ENCODE results near the gene DPF1.

The DPF1 gene

DNA sequence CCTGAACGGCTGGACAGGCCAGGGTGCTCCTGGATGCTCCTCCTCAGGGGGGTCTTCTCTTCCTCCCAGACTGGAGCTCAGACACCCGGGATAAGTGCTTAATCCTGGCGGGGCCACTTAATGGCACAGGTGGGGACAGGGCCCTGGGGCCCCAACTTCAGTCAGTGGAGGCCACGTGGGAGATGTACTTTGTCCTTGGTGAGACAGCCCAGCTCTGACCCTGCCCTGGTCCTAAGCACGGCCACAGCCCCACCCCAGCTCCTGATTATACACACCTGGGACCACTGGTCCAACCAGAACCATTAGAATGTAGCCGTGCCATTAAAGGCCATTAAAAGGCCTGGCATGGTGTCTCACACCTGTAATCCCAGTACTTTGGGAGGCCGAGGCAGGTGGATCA lies 24.4 kb upstream of the DPF1 start:
- no peak for ATAC-seq
- TF ChIP-seq OSR1 (CRISPR knock-in tag; IDR thresholded peaks at IDR 0.05), result no peak
- no peak for TF ChIP-seq TOX (CRISPR knock-in tag; IDR thresholded peaks at IDR 0.05; ENCODE audit: borderline replicate concordance)
- TF ChIP-seq, protein P1, sequence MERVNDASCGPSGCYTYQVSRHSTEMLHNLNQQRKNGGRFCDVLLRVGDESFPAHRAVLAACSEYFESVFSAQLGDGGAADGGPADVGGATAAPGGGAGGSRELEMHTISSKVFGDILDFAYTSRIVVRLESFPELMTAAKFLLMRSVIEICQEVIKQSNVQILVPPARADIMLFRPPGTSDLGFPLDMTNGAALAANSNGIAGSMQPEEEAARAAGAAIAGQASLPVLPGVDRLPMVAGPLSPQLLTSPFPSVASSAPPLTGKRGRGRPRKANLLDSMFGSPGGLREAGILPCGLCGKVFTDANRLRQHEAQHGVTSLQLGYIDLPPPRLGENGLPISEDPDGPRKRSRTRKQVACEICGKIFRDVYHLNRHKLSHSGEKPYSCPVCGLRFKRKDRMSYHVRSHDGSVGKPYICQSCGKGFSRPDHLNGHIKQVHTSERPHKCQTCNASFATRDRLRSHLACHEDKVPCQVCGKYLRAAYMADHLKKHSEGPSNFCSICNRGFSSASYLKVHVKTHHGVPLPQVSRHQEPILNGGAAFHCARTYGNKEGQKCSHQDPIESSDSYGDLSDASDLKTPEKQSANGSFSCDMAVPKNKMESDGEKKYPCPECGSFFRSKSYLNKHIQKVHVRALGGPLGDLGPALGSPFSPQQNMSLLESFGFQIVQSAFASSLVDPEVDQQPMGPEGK (CRISPR knock-in tag; IDR thresholded peaks at IDR 0.05; ENCODE audit: borderline replicate concordance), result no peak
- no peak for TF ChIP-seq ARNTL (CRISPR knock-in tag; IDR thresholded peaks at IDR 0.05; ENCODE audit: borderline replicate concordance, low read depth)
- no peak for TF ChIP-seq ZC3H10 (CRISPR knock-in tag; IDR thresholded peaks at IDR 0.05)
- TF ChIP-seq ZFP3 (CRISPR knock-in tag; IDR thresholded peaks at IDR 0.05), result no peak
- TF ChIP-seq CSDC2 (CRISPR knock-in tag; IDR thresholded peaks at IDR 0.05), result no peak
- no peak for TF ChIP-seq TCF4 (CRISPR knock-in tag; IDR thresholded peaks at IDR 0.05; ENCODE audit: borderline replicate concordance)
- TF ChIP-seq GLIS3 (CRISPR knock-in tag; IDR thresholded peaks at IDR 0.05), result no peak
- TF ChIP-seq SNAI2 (CRISPR knock-in tag; IDR thresholded peaks at IDR 0.05), result no peak
- no peak for TF ChIP-seq ZFP30 (CRISPR knock-in tag; IDR thresholded peaks at IDR 0.05)
- TF ChIP-seq BACH2 (CRISPR knock-in tag; IDR thresholded peaks at IDR 0.05; ENCODE audit: borderline replicate concordance), result no peak
- TF ChIP-seq, protein P2, sequence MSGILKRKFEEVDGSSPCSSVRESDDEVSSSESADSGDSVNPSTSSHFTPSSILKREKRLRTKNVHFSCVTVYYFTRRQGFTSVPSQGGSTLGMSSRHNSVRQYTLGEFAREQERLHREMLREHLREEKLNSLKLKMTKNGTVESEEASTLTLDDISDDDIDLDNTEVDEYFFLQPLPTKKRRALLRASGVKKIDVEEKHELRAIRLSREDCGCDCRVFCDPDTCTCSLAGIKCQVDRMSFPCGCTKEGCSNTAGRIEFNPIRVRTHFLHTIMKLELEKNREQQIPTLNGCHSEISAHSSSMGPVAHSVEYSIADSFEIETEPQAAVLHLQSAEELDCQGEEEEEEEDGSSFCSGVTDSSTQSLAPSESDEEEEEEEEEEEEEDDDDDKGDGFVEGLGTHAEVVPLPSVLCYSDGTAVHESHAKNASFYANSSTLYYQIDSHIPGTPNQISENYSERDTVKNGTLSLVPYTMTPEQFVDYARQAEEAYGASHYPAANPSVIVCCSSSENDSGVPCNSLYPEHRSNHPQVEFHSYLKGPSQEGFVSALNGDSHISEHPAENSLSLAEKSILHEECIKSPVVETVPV (CRISPR knock-in tag; IDR thresholded peaks at IDR 0.05), result no peak
- TF ChIP-seq, protein P3, sequence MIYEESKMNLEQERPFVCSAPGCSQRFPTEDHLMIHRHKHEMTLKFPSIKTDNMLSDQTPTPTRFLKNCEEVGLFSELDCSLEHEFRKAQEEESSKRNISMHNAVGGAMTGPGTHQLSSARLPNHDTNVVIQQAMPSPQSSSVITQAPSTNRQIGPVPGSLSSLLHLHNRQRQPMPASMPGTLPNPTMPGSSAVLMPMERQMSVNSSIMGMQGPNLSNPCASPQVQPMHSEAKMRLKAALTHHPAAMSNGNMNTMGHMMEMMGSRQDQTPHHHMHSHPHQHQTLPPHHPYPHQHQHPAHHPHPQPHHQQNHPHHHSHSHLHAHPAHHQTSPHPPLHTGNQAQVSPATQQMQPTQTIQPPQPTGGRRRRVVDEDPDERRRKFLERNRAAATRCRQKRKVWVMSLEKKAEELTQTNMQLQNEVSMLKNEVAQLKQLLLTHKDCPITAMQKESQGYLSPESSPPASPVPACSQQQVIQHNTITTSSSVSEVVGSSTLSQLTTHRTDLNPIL (CRISPR knock-in tag; IDR thresholded peaks at IDR 0.05; ENCODE audit: low read depth), result no peak
- no peak for TF ChIP-seq ZNF8 (CRISPR knock-in tag; IDR thresholded peaks at IDR 0.05)
- TF ChIP-seq, protein P4, sequence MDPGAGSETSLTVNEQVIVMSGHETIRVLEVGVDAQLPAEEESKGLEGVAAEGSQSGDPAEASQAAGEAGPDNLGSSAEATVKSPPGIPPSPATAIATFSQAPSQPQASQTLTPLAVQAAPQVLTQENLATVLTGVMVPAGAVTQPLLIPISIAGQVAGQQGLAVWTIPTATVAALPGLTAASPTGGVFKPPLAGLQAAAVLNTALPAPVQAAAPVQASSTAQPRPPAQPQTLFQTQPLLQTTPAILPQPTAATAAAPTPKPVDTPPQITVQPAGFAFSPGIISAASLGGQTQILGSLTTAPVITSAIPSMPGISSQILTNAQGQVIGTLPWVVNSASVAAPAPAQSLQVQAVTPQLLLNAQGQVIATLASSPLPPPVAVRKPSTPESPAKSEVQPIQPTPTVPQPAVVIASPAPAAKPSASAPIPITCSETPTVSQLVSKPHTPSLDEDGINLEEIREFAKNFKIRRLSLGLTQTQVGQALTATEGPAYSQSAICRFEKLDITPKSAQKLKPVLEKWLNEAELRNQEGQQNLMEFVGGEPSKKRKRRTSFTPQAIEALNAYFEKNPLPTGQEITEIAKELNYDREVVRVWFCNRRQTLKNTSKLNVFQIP (CRISPR knock-in tag; IDR thresholded peaks at IDR 0.05; ENCODE audit: borderline replicate concordance, low read depth), result no peak
- TF ChIP-seq RARB (CRISPR knock-in tag; IDR thresholded peaks at IDR 0.05), result no peak
- TF ChIP-seq ESRRG (CRISPR knock-in tag; IDR thresholded peaks at IDR 0.05), result no peak

GRCh38 chr19:38247734-38248268 lies 23.8 kb upstream of the DPF1 start:
- no peak for ATAC-seq
- no peak for TF ChIP-seq ZC3H10 (CRISPR knock-in tag; IDR thresholded peaks at IDR 0.05)
- TF ChIP-seq ESRRG (CRISPR knock-in tag; IDR thresholded peaks at IDR 0.05), result no peak
- TF ChIP-seq ZFP30 (CRISPR knock-in tag; IDR thresholded peaks at IDR 0.05), result no peak
- no peak for TF ChIP-seq RARB (CRISPR knock-in tag; IDR thresholded peaks at IDR 0.05)
- TF ChIP-seq PPARA (CRISPR knock-in tag; IDR thresholded peaks at IDR 0.05; ENCODE audit: borderline replicate concordance), result no peak

DNA sequence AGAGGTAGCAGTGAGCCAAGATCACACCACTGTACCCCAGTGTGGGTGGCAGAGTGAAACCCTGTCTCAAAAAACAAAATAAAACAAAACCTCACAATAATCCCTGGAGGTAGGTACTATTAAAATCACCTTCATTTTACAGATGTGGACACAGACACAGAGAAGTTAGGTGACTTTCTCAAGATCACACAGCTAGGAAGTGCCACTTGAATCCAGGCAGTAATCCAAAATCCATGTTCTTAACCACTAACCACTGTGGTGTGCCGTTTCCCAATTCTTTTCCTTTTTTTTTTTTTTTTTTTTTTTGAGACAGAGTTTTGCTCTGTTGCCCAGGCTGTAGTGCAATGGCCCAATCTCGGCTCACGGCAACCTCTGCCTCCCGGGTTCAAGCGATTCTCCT lies 23.1 kb upstream of the DPF1 start:
- TF ChIP-seq SNAI2 (CRISPR knock-in tag; IDR thresholded peaks at IDR 0.05) (no peak), OSR1 (CRISPR knock-in tag; IDR thresholded peaks at IDR 0.05) (no peak), ZNF565 (CRISPR knock-in tag; conservative IDR thresholded peaks at IDR 0.05; ENCODE audit: low read depth) (no peak)
- ATAC-seq, result no peak

- no peak for ATAC-seq
- TF ChIP-seq ZNF565 (CRISPR knock-in tag; conservative IDR thresholded peaks at IDR 0.05; ENCODE audit: low read depth) (no peak), PPARA (CRISPR knock-in tag; IDR thresholded peaks at IDR 0.05; ENCODE audit: borderline replicate concordance) (no peak), ZNF70 (CRISPR knock-in tag; IDR thresholded peaks at IDR 0.05) (no peak), ZFP30 (CRISPR knock-in tag; IDR thresholded peaks at IDR 0.05) (no peak), BACH2 (CRISPR knock-in tag; IDR thresholded peaks at IDR 0.05; ENCODE audit: borderline replicate concordance) (no peak), OSR1 (CRISPR knock-in tag; IDR thresholded peaks at IDR 0.05) (no peak), ZC3H10 (CRISPR knock-in tag; IDR thresholded peaks at IDR 0.05) (no peak), ARNTL (CRISPR knock-in tag; IDR thresholded peaks at IDR 0.05; ENCODE audit: borderline replicate concordance, low read depth) (no peak), ZFP3 (CRISPR knock-in tag; IDR thresholded peaks at IDR 0.05) (no peak), TOX (CRISPR knock-in tag; IDR thresholded peaks at IDR 0.05; ENCODE audit: borderline replicate concordance) (no peak)
- TF ChIP-seq, protein P5, sequence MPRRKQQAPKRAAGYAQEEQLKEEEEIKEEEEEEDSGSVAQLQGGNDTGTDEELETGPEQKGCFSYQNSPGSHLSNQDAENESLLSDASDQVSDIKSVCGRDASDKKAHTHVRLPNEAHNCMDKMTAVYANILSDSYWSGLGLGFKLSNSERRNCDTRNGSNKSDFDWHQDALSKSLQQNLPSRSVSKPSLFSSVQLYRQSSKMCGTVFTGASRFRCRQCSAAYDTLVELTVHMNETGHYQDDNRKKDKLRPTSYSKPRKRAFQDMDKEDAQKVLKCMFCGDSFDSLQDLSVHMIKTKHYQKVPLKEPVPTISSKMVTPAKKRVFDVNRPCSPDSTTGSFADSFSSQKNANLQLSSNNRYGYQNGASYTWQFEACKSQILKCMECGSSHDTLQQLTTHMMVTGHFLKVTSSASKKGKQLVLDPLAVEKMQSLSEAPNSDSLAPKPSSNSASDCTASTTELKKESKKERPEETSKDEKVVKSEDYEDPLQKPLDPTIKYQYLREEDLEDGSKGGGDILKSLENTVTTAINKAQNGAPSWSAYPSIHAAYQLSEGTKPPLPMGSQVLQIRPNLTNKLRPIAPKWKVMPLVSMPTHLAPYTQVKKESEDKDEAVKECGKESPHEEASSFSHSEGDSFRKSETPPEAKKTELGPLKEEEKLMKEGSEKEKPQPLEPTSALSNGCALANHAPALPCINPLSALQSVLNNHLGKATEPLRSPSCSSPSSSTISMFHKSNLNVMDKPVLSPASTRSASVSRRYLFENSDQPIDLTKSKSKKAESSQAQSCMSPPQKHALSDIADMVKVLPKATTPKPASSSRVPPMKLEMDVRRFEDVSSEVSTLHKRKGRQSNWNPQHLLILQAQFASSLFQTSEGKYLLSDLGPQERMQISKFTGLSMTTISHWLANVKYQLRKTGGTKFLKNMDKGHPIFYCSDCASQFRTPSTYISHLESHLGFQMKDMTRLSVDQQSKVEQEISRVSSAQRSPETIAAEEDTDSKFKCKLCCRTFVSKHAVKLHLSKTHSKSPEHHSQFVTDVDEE (CRISPR knock-in tag; IDR thresholded peaks at IDR 0.05), result no peak
These were observed 21.9 kb upstream of the DPF1 start for GRCh38 chr19:38245826-38246498.
